NCI-H1105 (cell line): ENCODE results near the gene GPRC5C.
"Not testable (repeated sequence)": the region's sequence is repeated elsewhere in the genome, so short reads cannot be mapped to it uniquely, and the experiment has no call there.

ENCODE experiments used
- DNase-seq: peaks from one replicate; lab custom pipeline; 2025; lab: John Stamatoyannopoulos, UW

The GPRC5C gene

GRCh38 chr17:74474043-74474792, 42.3 kb downstream of the GPRC5C start:
- DNase-seq: no peak

- no peak for DNase-seq
These were observed 43.3 kb downstream of the GPRC5C start for GRCh38 chr17:74475189-74475588.

GRCh38 chr17:74477411-74477810, 45.5 kb downstream of the GPRC5C start:
- DNase-seq: no peak

- no peak for DNase-seq
These were observed 46.7 kb downstream of the GPRC5C start for GRCh38 chr17:74478420-74479100.

- DNase-seq: no peak
These were observed 48.4 kb downstream of the GPRC5C start for GRCh38 chr17:74480290-74480689.

- no peak for DNase-seq
These were observed 49.7 kb downstream of the GPRC5C start for GRCh38 chr17:74481621-74482020.

GRCh38 chr17:74484066-74484465, 52.2 kb downstream of the GPRC5C start:
- no peak for DNase-seq

- DNase-seq: no peak
These were observed 53.3 kb downstream of the GPRC5C start for GRCh38 chr17:74485022-74485743.

GRCh38 chr17:74485841-74486240, 54.0 kb downstream of the GPRC5C start:
- DNase-seq: no peak

- DNase-seq: not testable (repeated sequence)
These were observed 56.4 kb downstream of the GPRC5C start for GRCh38 chr17:74488276-74488675.

- DNase-seq: no peak
These were observed 58.8 kb downstream of the GPRC5C start for GRCh38 chr17:74490716-74491115.

- no peak for DNase-seq
These were observed 59.7 kb downstream of the GPRC5C start for GRCh38 chr17:74491626-74492025.

GRCh38 chr17:74493331-74493833, 61.5 kb downstream of the GPRC5C start:
- peak; percentile 18 for DNase-seq
